SK-N-SH (cell line): Measurements from ENCODE around the gene CDH24. TPM values are rescaled to one million over a fixed set of nuclear protein-coding genes. Genes with fewer than 3 reads are reported as not detected.

ENCODE experiments used
- CTCF ChIA-PET: fragments of 300-600, 350-600 bp; formaldehyde crosslinking; extraction: SDS; loops from one replicate; lab custom pipeline; 2021; lab: Yijun Ruan, JAX
- POLR2A ChIA-PET: fragments of 350-600 bp; sonication (Branson Sonifier 250); formaldehyde crosslinking; extraction: SDS; loops from one replicate; lab custom pipeline; 2020; ENCODE audit warnings: antibody characterized with exemption, inconsistent platforms; lab: Yijun Ruan, JAX
- DNase-seq: peaks from one replicate; pipeline ENCODE4 v3.0.0; 2012
- H2AFZ ChIP-seq: fragments of 200-600 bp; sonication (generic); 2 replicates; pipeline ENCODE4 v1.8.1; 2016; ENCODE audit warnings: antibody characterized with exemption, mild to moderate bottlenecking, low read depth
- H3F3A ChIP-seq: fragments of 200-600 bp; sonication (generic); replicated peaks from 2 replicates; pipeline ENCODE3; 2016; ENCODE audit warnings: antibody characterized with exemption, mild to moderate bottlenecking; ENCODE audit not compliant: insufficient read depth
- H3K27ac ChIP-seq, 2 experiments: fragments of 200-500 bp in 1 of 2; fragments of 200-600 bp in 1 of 2; sonication (Bioruptor generic) in 1 of 2; sonication (generic), shearing (Covaris generic) in 1 of 2; 2 replicates each; pipeline versions ENCODE4 v1.5.1 to v1.6.1; 2014 to 2016; ENCODE audit warnings: low read depth in 2 of 2, inconsistent platforms in 1 of 2, low read length in 1 of 2, mild to moderate bottlenecking in 1 of 2, mixed read lengths in 1 of 2
- H3K27me3 ChIP-seq: fragments of 200-600 bp; sonication (generic), shearing (Covaris generic); 2 replicates; pipeline ENCODE4 v1.6.1; 2016; ENCODE audit warnings: mixed run types; ENCODE audit not compliant: insufficient read depth
- H3K36me3 ChIP-seq, 2 experiments: fragments of 200-500 bp in 1 of 2; fragments of 200-600 bp in 1 of 2; sonication (Bioruptor generic) in 1 of 2; sonication (generic) in 1 of 2; replicated peaks in 1 of 2; 2 replicates each; pipeline versions ENCODE3 to v1.5.1; 2014 to 2016; ENCODE audit warnings: low read length in 1 of 2, mild to moderate bottlenecking in 1 of 2; ENCODE audit not compliant: insufficient read depth in 2 of 2, control insufficient read depth in 1 of 2
- H3K4me1 ChIP-seq, 2 experiments: fragments of 200-500 bp in 1 of 2; fragments of 200-600 bp in 1 of 2; sonication (Bioruptor generic) in 1 of 2; sonication (generic), shearing (Covaris generic) in 1 of 2; 2 replicates each; pipeline versions ENCODE4 v1.5.1 to v1.6.1; 2014 to 2016; ENCODE audit warnings: low read depth in 1 of 2, low read length in 1 of 2, mixed run types in 1 of 2; ENCODE audit not compliant: insufficient read depth in 2 of 2, control insufficient read depth in 1 of 2
- H3K4me2 ChIP-seq: fragments of 200-600 bp; sonication (generic), shearing (Covaris generic); 2 replicates; pipeline ENCODE4 v1.6.1; 2017; ENCODE audit warnings: mixed run types
- H3K4me3 ChIP-seq, 2 experiments: fragments of 200-500 bp in 1 of 2; fragments of 200-600 bp in 1 of 2; sonication (Bioruptor generic) in 1 of 2; sonication (generic), shearing (Covaris generic) in 1 of 2; 2 replicates each; pipeline versions ENCODE4 v1.5.1 to v1.8.1; 2014 to 2016; ENCODE audit warnings: low read depth in 2 of 2, inconsistent platforms in 1 of 2, low read length in 1 of 2, mild to moderate bottlenecking in 1 of 2, mixed read lengths in 1 of 2, moderate library complexity in 1 of 2
- H3K79me2 ChIP-seq: fragments of 200-600 bp; sonication (generic); 2 replicates; pipeline ENCODE4 v1.8.1; 2017; ENCODE audit warnings: mild to moderate bottlenecking; ENCODE audit not compliant: insufficient read depth
- H3K9ac ChIP-seq: fragments of 200-600 bp; sonication (generic); 2 replicates; pipeline ENCODE4 v1.6.1; 2017; ENCODE audit warnings: mixed run types
- H3K9me2 ChIP-seq: fragments of 200-600 bp; sonication (generic); 2 replicates; pipeline ENCODE4 v1.6.1; 2017; ENCODE audit warnings: mixed run types
- H3K9me3 ChIP-seq: fragments of 200-600 bp; sonication (generic); 2 replicates; pipeline ENCODE4 v1.6.1; 2017; ENCODE audit warnings: mixed run types, mild to moderate bottlenecking, moderate library complexity
- H4K20me1 ChIP-seq: fragments of 200-600 bp; sonication (generic); 2 replicates; pipeline ENCODE4 v1.6.1; 2017; ENCODE audit warnings: mild to moderate bottlenecking, mixed run types; ENCODE audit not compliant: insufficient read depth
- CHD2 ChIP-seq: fragments of 150-350 bp; IDR thresholded peaks from 2 replicates; pipeline ENCODE4 v1.6.1; 2018; ENCODE audit warnings: low read length; ENCODE audit not compliant: partially characterized antibody
- FOXM1 ChIP-seq: IDR thresholded peaks from 2 replicates; pipeline ENCODE4 v1.4.0; 2012; ENCODE audit warnings: low read depth, mild to moderate bottlenecking
- MAX ChIP-seq: IDR thresholded peaks from 2 replicates; pipeline ENCODE4 v1.4.0; 2012; ENCODE audit warnings: low read depth
- NRF1 ChIP-seq: IDR thresholded peaks from 2 replicates; pipeline ENCODE4 v1.6.1; 2012; ENCODE audit warnings: low read depth, mild to moderate bottlenecking, low read length
- RAD21 ChIP-seq: IDR thresholded peaks from 2 replicates; pipeline ENCODE4 v1.6.1; 2012; ENCODE audit warnings: mild to moderate bottlenecking, low read length
- RFX5 ChIP-seq: IDR thresholded peaks from 2 replicates; pipeline ENCODE4 v1.6.1; 2012; ENCODE audit warnings: mild to moderate bottlenecking, improper control_type of control experiment, low read length
- SIN3A ChIP-seq: IDR thresholded peaks from 2 replicates; pipeline ENCODE4 v1.6.1; 2012; ENCODE audit warnings: low read depth, mild to moderate bottlenecking, low read length, moderate library complexity, borderline replicate concordance
- SMC3 ChIP-seq: IDR thresholded peaks from 2 replicates; pipeline ENCODE4 v1.6.1; 2012; ENCODE audit warnings: low read depth, low read length, improper control_type of control experiment
- USF2 ChIP-seq: fragments of 150-350 bp; IDR thresholded peaks from 2 replicates; pipeline ENCODE4 v1.6.1; 2017; ENCODE audit warnings: antibody characterized with exemption, low read length, low read depth, borderline replicate concordance
- WGBS: methylation state at CpG from one replicate; pipeline ENCODE4 v1.1.6; 2017; ENCODE audit warnings: low lambda C conversion rate; 5-methylcytosine and 5-hydroxymethylcytosine counted together
- polyA plus RNA-seq, 3 experiments: library from polyadenylated mRNA; depleted of rRNA; stranded (reverse); fragments of >200 nt; gene quantifications; 2 replicates each; pipeline ENCODE4 v1.2.3, GENCODE V29; 2012
- TF ChIP-seq, protein P1 (sequence below): fragments of 200-600 bp; sonication (generic); IDR thresholded peaks from 2 replicates; pipeline ENCODE4 v1.6.1; 2017; ENCODE audit warnings: antibody characterized with exemption, mild to moderate bottlenecking, moderate library complexity

CDH24 gene
- polyA plus RNA-seq, 1 of the 3 experiments (the other 2 are of a cell fraction): 30.8 TPM

GRCh38 chr14:23052182-23052623, 5.1 kb downstream of the CDH24 start:
- Histone ChIP-seq H3K4me1 (peaks cover 14 to 25% of the 10 kb centered on the region in 2 experiments; a peak in 3 of 4 replicates), H2AFZ (no peak overlapping the region), H3K4me3 (no peak overlapping the region), H3K36me3 (peaks cover 0 to 11% of the 10 kb centered on the region in 2 experiments), H3K9me3 (no peaks in the 10 kb centered on the region), H3K79me2 (peaks cover 6% of the 10 kb centered on the region; the same call in 1 of the 2 replicates), H4K20me1 (no peaks in the 10 kb centered on the region), H3K4me2 (no peak overlapping the region), H3F3A (peaks cover 12% of the 10 kb centered on the region), H3K27me3 (no peaks in the 10 kb centered on the region), H3K9ac (no peak overlapping the region), H3K27ac (no peak overlapping the region), H3K9me2 (no peaks in the 10 kb centered on the region)
- DNase-seq: no peak
- TF ChIP-seq NRF1 (no peak), SMC3 (0 out of 2 replicates have a peak, but pooled peaks have one; percentile 4), FOXM1 (no peak), RAD21 (peak; percentile 33; the same call in 1 of the 2 replicates), USF2 (no peak), MAX (no peak)
- TF ChIP-seq, protein P1, sequence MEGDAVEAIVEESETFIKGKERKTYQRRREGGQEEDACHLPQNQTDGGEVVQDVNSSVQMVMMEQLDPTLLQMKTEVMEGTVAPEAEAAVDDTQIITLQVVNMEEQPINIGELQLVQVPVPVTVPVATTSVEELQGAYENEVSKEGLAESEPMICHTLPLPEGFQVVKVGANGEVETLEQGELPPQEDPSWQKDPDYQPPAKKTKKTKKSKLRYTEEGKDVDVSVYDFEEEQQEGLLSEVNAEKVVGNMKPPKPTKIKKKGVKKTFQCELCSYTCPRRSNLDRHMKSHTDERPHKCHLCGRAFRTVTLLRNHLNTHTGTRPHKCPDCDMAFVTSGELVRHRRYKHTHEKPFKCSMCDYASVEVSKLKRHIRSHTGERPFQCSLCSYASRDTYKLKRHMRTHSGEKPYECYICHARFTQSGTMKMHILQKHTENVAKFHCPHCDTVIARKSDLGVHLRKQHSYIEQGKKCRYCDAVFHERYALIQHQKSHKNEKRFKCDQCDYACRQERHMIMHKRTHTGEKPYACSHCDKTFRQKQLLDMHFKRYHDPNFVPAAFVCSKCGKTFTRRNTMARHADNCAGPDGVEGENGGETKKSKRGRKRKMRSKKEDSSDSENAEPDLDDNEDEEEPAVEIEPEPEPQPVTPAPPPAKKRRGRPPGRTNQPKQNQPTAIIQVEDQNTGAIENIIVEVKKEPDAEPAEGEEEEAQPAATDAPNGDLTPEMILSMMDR: 0 out of 2 replicates have a peak, but pooled peaks have one; percentile 17
- POLR2A ChIA-PET: interaction anchor here (1.7 to 2.1 kb wide), 2 partner anchors 45 to 66 kb away, joined by 4 to 5 read pairs; no protein-coding TSS in a partner anchor
- 94% methylated on average over 10 of the region's 14 CpGs for WGBS
- CTCF ChIA-PET: interaction anchor here (0.7 to 33.1 kb wide), 5 partner anchors 9 to 180 kb away, joined by 3 to 1566 read pairs (median 6); partner anchors contain the start of gene AJUBA

DNA sequence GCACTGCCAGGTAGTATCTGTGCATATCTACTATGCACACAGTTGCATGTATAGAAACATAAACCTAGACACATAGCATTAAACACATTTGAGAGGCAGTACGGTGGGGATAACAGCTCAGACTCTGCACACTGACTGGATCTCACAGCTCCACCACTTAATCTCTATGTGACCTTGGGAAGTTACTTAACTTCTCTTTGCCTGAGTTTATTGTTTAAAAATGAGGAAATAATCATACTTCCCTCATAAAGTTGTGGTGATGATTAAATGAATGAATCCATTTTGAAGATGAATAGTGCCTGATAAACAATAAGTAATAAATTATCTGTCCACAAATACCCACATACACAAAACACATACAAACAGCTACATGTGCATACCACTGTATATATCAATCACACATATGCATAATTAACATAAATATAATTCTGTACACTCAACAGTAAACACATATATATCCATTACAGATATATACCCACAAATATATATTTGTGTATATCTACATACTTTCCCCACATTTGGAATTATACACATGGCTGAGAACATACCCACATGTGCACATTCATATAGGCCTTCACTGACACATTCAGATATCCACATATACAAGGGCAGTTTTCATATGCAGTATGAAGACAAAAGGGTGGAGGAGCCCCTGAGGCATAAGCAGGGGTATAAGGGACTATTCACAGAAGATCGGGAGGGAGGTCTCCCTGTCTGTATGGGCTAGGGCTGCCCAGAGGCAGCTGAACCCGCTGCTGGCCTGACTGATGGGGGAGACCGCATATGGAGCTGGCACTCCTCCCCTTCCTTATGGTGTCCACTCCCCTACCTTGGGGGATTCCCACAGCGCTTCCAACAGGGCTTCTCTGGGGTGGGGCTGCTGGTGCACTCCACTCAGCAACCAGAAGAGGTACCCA, 5.9 kb downstream of the CDH24 start:
- no peaks in the 10 kb centered on the region for H3K9me3 ChIP-seq
- peaks cover 9 to 22% of the 10 kb centered on the region in 2 experiments; a peak in 3 of 4 replicates for H3K4me1 ChIP-seq
- 85% methylated on average over 4 of the region's 5 CpGs for WGBS
- H3K27ac ChIP-seq: no peak overlapping the region
- DNase-seq: no peak
- H3K27me3 ChIP-seq: no peaks in the 10 kb centered on the region
- no peak overlapping the region for H3K9ac ChIP-seq
- H3F3A ChIP-seq: peaks cover 14% of the 10 kb centered on the region
- TF ChIP-seq RFX5 (no peak), CHD2 (no peak), SMC3 (no peak), RAD21 (no peak), SIN3A (no peak)
- TF ChIP-seq, protein P1: no peak
- no peak overlapping the region for H2AFZ ChIP-seq
- H3K36me3 ChIP-seq: peaks cover 0 to 11% of the 10 kb centered on the region in 2 experiments
- H3K79me2 ChIP-seq: no peaks in the 10 kb centered on the region
- H3K4me3 ChIP-seq: no peak overlapping the region
- H4K20me1 ChIP-seq: no peaks in the 10 kb centered on the region
- ChIA-PET CTCF (interaction anchor here (0.7 to 33.1 kb wide), 5 partner anchors 9 to 179 kb away, joined by 3 to 1566 read pairs (median 6); partner anchors contain the start of gene AJUBA), POLR2A (interaction anchor here (1.7 to 2.1 kb wide), 2 partner anchors 45 to 65 kb away, joined by 4 to 5 read pairs; no protein-coding TSS in a partner anchor)
- no peaks in the 10 kb centered on the region for H3K9me2 ChIP-seq
- no peak overlapping the region for H3K4me2 ChIP-seq
